ENCODE measurements around the gene PNLIPRP3.

GRCh38 chr10:116522803-116523381 lies 95.2 kb downstream of the PNLIPRP3 start:
- no peak for TF ChIP-seq CTCF (IDR thresholded peaks at IDR 0.05; ENCODE audit: extremely low read depth in 1 of 2, insufficient read depth in 1 of 2, low read depth in 1 of 2, low read length in 2 of 2)
- TF ChIP-seq POLR2A (IDR thresholded peaks at IDR 0.05; ENCODE audit: low read depth, low read length), result no peak
- no peak for TF ChIP-seq FOS (IDR thresholded peaks at IDR 0.05; ENCODE audit: borderline replicate concordance, insufficient read depth, low read length)
- TF ChIP-seq MAX (IDR thresholded peaks at IDR 0.05; ENCODE audit: insufficient read depth, insufficient read length), result no peak

All from endothelial cell of umbilical vein (primary cell).